GM12878 (cell line): Measurements from ENCODE around the gene GDPD1.

ENCODE experiments used
- CTCF ChIP-seq, 3 experiments: IDR thresholded peaks in 2 of 3; conservative IDR thresholded peaks in 1 of 3; 2 replicates each; pipeline ENCODE4 v1.5.1; 2011; ENCODE audit warnings: low read depth in 3 of 3, low read length in 3 of 3, mild to moderate bottlenecking in 3 of 3, control low read depth in 2 of 3, moderate library complexity in 2 of 3, inconsistent platforms in 1 of 3, mixed read lengths in 1 of 3; ENCODE audit not compliant: control insufficient read depth in 2 of 3, insufficient read depth in 1 of 3; ENCODE audit errors: extremely low read depth in 1 of 3
- HDGF ChIP-seq: fragments of 450-650 bp; IDR thresholded peaks from 2 replicates; pipeline ENCODE4 v1.6.1; 2016; ENCODE audit warnings: antibody characterized with exemption
- POLR2A ChIP-seq: IDR thresholded peaks from 2 replicates; pipeline ENCODE4 v1.6.1; 2011; ENCODE audit warnings: low read depth, mild to moderate bottlenecking, low read length
- TF ChIP-seq, protein P1 (sequence below): fragments of 450-650 bp; IDR thresholded peaks from 2 replicates; pipeline ENCODE4 v1.6.1; 2017; ENCODE audit warnings: antibody characterized with exemption, mild to moderate bottlenecking, moderate library complexity
- TF ChIP-seq, protein P2 (sequence below): fragments of 450-650 bp; IDR thresholded peaks from 2 replicates; pipeline ENCODE4 v1.6.1; 2016; ENCODE audit warnings: mild to moderate bottlenecking

DNA sequence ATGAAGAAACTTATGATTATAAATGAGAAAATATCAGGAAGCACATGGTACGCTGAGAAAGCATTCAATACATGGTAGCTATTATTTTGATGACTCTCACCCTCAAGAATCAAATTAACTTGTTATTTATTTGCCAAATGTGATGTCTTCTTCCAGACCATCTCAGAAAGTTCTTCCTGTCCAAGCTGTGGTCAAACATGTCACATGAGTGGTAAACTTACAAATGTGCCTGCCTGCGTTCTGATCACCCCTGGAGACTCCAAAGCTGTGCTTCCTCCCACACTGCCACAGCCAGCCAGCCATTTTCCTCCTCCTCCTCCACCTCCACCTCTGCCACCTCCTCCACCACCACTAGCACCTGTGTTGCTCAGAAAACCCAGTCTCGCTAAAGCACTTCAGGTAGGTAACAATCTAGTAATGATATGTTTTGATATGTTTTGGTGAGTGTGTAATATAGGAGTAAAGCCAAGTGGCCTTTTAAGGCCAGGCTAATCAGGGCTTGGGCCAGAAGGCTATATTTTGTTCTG lies 26.9 kb upstream of the GDPD1 start:
- TF ChIP-seq, protein P1, sequence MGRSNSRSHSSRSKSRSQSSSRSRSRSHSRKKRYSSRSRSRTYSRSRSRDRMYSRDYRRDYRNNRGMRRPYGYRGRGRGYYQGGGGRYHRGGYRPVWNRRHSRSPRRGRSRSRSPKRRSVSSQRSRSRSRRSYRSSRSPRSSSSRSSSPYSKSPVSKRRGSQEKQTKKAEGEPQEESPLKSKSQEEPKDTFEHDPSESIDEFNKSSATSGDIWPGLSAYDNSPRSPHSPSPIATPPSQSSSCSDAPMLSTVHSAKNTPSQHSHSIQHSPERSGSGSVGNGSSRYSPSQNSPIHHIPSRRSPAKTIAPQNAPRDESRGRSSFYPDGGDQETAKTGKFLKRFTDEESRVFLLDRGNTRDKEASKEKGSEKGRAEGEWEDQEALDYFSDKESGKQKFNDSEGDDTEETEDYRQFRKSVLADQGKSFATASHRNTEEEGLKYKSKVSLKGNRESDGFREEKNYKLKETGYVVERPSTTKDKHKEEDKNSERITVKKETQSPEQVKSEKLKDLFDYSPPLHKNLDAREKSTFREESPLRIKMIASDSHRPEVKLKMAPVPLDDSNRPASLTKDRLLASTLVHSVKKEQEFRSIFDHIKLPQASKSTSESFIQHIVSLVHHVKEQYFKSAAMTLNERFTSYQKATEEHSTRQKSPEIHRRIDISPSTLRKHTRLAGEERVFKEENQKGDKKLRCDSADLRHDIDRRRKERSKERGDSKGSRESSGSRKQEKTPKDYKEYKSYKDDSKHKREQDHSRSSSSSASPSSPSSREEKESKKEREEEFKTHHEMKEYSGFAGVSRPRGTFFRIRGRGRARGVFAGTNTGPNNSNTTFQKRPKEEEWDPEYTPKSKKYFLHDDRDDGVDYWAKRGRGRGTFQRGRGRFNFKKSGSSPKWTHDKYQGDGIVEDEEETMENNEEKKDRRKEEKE: no peak
- TF ChIP-seq POLR2A (no peak), CTCF (IDR thresholded peaks at IDR 0.05 in 2 of 3, conservative IDR thresholded peaks at IDR 0.05 in 1 of 3; ENCODE audit: control insufficient read depth in 2 of 3, extremely low read depth in 1 of 3, insufficient read depth in 1 of 3, low read depth in 3 of 3, low read length in 3 of 3) (no peak), HDGF (no peak)
- TF ChIP-seq, protein P2, sequence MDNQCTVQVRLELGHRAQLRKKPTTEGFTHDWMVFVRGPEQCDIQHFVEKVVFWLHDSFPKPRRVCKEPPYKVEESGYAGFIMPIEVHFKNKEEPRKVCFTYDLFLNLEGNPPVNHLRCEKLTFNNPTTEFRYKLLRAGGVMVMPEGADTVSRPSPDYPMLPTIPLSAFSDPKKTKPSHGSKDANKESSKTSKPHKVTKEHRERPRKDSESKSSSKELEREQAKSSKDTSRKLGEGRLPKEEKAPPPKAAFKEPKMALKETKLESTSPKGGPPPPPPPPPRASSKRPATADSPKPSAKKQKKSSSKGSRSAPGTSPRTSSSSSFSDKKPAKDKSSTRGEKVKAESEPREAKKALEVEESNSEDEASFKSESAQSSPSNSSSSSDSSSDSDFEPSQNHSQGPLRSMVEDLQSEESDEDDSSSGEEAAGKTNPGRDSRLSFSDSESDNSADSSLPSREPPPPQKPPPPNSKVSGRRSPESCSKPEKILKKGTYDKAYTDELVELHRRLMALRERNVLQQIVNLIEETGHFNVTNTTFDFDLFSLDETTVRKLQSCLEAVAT: no peak
